NCI-H69 (cell line): Measurements from ENCODE around the gene TNIK.

Experiments used
- DNase-seq: peaks from one replicate; lab custom pipeline; 2025; lab: John Stamatoyannopoulos, UW

TNIK gene

GRCh38 chr3:171417137-171417536 is 43.1 kb downstream of the TNIK start:
- no peak for DNase-seq

GRCh38 chr3:171416666-171417065 is 43.5 kb downstream of the TNIK start:
- DNase-seq, result no peak

GRCh38 chr3:171416061-171416460 is 44.1 kb downstream of the TNIK start:
- DNase-seq, result no peak

- no peak for DNase-seq
Observed at GRCh38 chr3:171415070-171415469, 45.1 kb downstream of the TNIK start.

DNA sequence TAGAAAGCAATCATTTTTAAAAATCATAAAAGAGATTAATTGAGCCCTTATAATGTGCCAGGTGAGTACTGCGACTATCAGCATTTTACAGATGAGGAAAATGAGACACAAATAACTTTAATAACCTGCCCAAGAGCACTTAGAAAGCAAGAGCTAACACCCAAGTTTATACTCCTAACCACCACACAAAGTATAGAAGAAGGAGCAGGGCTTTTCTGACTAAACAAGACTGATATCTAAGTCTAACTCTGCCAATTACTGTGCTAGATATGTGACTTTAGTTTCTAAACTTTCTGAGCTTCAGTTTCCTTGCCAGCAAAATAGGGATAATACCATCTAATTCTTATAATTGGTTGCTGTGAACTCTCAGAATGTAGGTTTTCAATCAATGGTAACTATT is 47.7 kb downstream of the TNIK start:
- DNase-seq, result no peak

DNA sequence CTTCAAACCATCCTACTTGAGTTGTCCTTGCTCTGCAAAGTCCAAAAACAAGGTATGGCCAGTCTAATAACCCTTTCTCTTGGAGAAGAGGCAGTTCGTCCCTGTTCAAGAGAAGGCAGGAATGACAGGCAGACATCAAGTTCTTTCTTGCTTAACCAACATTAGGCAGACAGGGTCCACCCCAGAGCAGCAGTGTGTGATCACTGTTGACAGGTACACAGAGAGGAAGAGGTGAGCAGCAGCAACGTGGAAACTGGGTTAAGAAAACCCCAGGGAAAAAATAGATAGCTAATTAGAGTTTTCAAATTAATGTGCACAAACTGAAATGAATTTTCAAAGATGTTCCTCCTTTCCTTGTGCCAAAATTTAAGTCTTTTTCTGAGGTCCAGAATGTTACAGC is 48.2 kb downstream of the TNIK start:
- DNase-seq, result no peak

GRCh38 chr3:171410186-171410585 is 50.0 kb downstream of the TNIK start:
- no peak for DNase-seq

DNA sequence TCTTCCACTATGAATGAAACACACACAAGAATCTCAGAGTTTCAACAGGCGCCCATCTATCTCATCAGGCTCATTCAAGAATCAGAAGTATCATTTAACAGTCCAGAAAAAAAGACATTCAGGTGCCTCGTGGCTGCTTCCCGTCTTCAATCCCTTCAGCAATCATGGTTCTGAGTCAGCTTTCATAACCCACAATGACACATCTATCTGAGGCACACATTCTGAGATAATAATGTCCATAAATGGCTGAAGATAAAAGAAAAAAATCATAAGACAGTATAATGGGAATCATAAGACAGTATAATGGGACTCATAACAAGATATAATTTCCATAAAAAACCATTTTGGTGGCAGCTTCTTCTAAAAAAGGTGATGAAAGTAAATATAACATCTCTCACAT is 52.4 kb downstream of the TNIK start:
- DNase-seq, result no peak

DNA sequence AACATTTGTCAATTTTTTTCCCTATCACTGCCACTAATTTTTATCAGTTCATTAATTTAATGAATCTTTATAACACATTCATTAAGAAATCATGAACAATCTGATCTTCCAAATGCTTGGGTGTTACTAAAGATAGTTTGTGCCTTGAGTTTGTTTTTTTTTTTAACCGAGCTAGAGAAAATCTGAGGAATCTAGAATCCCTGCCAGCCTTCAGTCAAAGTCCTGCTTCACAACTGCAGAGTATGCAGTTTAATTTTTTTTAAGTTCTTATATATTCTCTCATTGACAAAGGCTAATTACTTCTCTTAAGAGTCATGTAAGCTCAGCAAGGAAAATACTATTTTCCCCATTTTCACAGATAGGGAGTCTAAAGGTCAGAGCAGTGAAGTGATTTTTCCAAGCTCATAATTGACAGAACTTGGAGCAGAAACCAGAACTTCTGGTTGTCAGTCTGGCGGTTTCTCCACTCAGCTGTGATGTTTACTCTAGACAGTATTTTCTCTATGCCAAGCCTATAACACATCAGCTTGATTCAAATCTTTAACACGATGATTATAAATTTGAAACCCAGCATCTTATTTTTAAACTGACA is 55.7 kb downstream of the TNIK start:
- DNase-seq, result no peak

- DNase-seq, result no peak
Observed at GRCh38 chr3:171402281-171402680, 57.9 kb downstream of the TNIK start.

GRCh38 chr3:171401432-171401831 is 58.8 kb downstream of the TNIK start:
- no peak for DNase-seq

DNA sequence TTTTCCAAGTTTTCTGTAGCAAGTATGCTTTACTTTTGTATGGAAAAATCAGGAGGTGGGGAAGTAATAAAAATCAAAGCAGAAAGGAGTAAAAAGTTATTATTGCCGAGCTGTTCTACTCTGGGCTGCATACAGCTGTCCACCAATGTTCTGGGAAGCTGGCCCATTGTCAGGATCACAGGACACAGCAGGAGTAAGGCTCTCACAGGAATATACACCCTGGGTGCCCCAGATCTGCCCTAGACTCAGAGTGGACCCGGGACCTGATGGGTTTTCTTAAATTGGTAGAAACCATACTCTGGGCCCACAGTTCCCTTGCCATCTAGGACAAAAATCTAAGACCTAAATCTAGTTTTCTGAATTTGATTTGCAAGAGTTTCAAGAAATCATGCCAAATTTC is 60.4 kb downstream of the TNIK start:
- DNase-seq, result no peak

DNA sequence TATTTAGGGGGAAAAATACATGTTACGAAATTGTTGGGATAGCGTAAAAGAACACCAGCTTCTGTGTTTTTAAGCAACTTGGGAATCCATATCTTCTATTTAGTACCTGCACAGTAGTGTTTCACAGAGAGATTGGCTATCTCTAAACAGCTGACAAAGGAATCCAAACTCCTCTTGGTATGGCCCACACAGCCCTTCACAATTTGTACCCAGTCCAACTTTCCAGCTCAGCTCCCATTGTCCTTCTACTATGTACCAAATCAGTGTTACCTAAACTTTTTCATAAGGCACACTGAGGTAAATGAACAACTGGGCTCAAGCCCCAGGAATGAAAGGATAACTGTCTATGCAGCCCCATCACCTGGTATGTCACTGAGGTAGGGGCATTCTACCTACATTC is 61.9 kb downstream of the TNIK start:
- DNase-seq, result no peak

DNA sequence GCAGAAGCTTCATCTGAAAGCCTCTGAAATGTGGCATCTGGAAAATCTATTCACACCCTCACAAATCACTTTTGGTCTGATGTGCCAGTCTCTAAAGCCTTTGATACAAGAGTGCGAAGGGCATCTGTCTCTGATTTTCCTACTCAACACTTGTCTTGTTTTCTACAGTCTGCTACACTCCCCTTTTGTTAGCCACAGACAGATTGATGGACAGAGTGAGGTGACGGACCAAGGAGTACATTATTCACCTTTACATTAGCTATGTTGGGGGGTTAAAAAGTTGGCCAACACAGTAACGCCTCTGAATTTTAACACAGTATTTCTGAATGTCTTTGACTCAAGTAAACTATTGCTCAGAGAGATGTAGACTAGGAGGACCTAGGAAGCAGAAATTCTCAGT is 63.1 kb downstream of the TNIK start:
- no peak for DNase-seq

DNA sequence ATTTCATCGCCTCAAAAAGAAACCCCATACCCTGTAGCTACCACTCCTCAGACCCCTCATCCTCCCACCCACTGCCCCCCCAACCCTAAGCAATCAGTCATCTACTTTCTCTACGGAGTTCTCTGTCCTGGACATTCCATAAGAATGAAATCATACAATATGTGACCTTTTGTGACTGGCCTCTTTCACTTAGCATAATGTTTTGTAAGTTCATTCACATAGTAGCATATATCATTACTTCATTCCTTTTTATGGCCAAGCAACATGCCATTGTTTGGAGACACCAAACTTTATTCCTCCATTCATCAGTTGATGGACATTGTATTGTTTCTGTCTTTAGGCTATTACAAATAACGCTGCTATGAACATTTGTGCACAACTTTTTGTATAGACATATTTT is 64.2 kb downstream of the TNIK start:
- DNase-seq, result no peak

DNA sequence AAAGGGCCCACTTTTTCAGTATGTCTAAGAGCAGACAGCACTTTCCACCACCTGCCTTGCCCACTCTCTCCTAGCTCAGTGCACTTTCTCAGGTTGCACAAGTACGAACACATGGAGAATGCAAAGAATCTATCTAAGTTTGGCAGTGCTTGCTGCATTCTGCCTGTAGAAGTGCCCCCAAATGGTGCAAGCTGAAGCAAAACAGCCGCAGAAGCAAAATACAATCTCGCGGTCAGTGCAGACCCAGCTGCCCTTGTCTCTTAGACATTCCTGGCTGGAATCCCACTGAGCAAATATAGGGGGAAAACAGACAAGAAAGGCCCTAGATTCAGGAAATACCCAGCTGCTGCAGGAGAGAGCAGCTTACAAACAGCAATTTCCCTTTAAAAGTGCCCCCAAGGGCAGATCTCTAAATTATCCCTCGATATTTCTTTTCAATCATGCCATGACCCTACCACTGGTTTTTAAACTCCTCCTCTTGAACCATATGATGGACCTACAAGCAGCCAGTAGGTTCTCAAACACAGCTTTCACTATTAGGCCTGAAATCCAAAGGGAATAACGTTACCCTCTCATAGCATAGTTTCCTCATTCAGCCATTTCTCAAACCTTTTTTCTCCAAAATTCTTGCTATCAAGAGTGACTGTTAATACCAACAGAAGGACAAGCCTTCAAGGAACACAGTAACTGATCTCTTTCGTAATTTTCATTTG is 67.0 kb downstream of the TNIK start:
- peak; percentile 5 for DNase-seq

- DNase-seq, result no peak
Observed at GRCh38 chr3:171391432-171391831, 68.8 kb downstream of the TNIK start.

DNA sequence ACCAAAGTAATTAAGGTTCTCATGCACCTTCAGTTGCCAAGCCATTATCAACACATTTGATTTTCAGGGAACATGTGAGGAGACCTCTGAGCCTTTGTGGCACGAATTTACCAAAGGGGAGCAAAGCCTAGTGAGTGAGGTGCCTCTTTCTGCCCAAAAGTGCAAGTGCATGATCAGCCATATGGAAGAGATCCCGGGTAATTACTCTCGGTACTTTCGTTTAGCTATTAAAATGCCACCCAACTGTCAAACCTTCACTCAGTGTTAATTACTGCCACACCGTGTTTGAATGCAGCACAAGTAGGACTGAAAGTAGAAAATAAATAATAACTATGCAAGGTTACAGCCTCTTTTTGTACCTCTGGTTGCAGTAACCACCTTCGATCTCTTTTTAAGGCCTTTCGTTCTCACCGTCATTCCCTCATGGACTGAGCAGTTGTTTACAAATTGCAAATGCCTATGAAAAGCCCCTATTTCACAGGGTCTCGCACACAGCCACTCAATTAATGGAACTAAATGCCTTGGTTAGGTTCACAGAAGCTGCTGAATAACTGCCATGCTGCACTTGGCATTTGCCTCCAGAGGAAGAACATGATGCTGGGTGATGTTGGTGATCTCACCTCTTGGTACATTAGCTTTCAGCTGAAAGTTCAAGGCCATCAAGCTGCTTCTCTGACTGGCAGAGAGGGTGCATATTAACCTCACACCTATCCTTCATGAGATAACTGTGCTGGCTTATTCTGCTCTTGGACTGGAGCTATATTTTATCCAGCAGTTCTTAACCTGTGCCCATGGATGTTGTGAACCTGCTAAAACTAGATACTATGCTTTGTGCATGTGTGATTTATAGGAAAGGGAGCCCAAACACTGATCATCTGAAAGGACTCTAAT is 69.9 kb downstream of the TNIK start:
- DNase-seq, result no peak

DNA sequence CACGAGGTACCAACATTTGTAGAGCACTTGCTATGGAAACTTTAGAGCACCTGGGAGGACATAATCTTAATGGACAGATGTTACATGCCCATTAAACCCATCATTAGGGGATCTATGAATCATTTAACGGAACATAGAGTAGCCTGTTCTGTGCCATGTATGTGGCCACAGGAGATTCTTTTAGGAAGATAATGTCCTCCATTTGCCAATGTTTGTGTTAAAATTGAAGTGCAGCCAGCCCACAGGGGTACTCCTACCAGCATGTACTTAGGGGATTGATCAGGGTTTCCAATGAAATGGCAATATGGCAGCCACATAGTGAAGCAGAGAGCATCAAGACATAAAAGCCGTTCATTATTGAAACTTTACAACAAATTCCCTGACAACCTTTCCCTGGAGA is 70.7 kb downstream of the TNIK start:
- no peak for DNase-seq

DNA sequence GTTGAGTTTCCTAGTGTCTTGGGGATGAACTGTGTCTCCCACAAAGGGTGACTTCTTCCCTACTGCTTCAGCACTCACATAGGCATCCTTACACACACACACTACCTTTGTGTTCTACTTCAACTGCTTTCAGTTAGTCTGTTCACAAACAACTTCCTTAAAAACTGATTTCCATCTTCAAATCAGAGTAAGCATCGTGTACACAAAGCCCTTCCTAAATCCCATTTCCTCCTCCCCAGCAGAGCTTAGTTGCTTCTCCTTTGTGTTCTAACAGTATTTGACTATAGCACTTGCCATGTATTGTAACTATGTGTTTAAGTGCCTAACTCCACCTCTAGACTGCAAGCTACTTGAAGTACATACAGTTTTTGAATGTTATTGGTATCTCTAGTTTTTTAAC is 71.7 kb downstream of the TNIK start:
- DNase-seq, result no peak

GRCh38 chr3:171387062-171387461 is 73.1 kb downstream of the TNIK start:
- DNase-seq, result no peak

DNA sequence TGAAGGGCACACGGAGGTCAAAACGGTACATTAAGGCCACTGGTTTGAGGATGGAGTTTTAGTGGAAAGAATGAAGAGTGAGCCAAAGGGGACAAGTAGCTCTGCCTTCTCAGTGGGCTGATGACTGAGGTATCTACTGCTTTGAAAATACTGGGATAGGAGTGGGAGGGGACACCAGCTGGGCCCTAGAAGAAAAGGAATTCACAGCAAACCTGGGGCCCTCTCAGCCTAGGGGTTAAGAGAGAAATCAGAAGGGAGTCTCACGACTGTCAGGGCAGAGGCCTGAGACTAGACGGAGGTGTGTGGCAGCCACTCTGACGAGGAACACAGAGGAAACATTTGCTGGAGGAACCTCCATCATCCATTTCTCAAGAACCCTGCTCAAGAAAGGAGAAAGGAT is 75.1 kb downstream of the TNIK start:
- no peak for DNase-seq
